Neuronal stem cell (in vitro differentiated cells): ENCODE measurements around the gene PGAP3.
"Not testable (repeated sequence)": the region's sequence is repeated elsewhere in the genome, so short reads cannot be mapped to it uniquely, and the experiment has no call there.

ENCODE experiments used
- DNase-seq: peaks from one replicate; pipeline ENCODE4 v3.0.0-alpha.2; 2013; ENCODE audit warnings: low spot score
- H2AFZ ChIP-seq: one replicate; pipeline ENCODE4 v1.6.1; 2013; ENCODE audit warnings: mild to moderate bottlenecking, low read length, inconsistent platforms
- H2AK5ac ChIP-seq: 2 replicates; pipeline ENCODE4 v1.6.1; 2013; ENCODE audit warnings: low read depth, mild to moderate bottlenecking, inconsistent platforms, low read length, moderate library complexity, mixed read lengths
- H2BK120ac ChIP-seq: 2 replicates; pipeline ENCODE4 v1.6.1; 2013; ENCODE audit warnings: low read depth, mild to moderate bottlenecking, inconsistent platforms, low read length, moderate library complexity, mixed read lengths
- H2BK12ac ChIP-seq: one replicate; pipeline ENCODE4 v1.6.1; 2013; ENCODE audit warnings: low read length, inconsistent platforms
- H2BK15ac ChIP-seq: 2 replicates; pipeline ENCODE4 v1.6.1; 2013; ENCODE audit warnings: mild to moderate bottlenecking, low read length, inconsistent platforms, mixed read lengths
- H2BK5ac ChIP-seq: one replicate; pipeline ENCODE4 v1.6.1; 2013; ENCODE audit warnings: inconsistent platforms, mild to moderate bottlenecking, low read length, moderate library complexity
- H3K14ac ChIP-seq: one replicate; pipeline ENCODE4 v1.6.1; 2013; ENCODE audit warnings: low read length, inconsistent platforms
- H3K18ac ChIP-seq: 2 replicates; pipeline ENCODE4 v1.6.1; 2013; ENCODE audit warnings: low read length, inconsistent platforms
- H3K23ac ChIP-seq: 2 replicates; pipeline ENCODE4 v1.6.1; 2013; ENCODE audit warnings: low read depth, mild to moderate bottlenecking, mixed read lengths, low read length, inconsistent platforms; ENCODE audit not compliant: poor library complexity
- H3K27ac ChIP-seq: replicated peaks from 3 replicates; pipeline ENCODE4 v1.5.1; 2013; ENCODE audit warnings: low read length, inconsistent platforms
- H3K27me3 ChIP-seq, 3 experiments: 2 replicates each; pipeline ENCODE4 v1.6.1; 2013; ENCODE audit warnings: low read length in 3 of 3, mild to moderate bottlenecking in 2 of 3, inconsistent platforms in 1 of 3, low read depth in 1 of 3, mixed read lengths in 1 of 3, moderate library complexity in 1 of 3; ENCODE audit not compliant: control insufficient read depth in 3 of 3, insufficient read depth in 3 of 3
- H3K36me3 ChIP-seq, 2 donors: replicated peaks in 1 of 2; 2 replicates each; pipeline ENCODE4 v1.6.1; 2013; ENCODE audit warnings: low read length in 2 of 2; ENCODE audit not compliant: control insufficient read depth in 2 of 2, insufficient read depth in 2 of 2
- H3K4ac ChIP-seq: 2 replicates; pipeline ENCODE4 v1.6.1; 2013; ENCODE audit warnings: inconsistent platforms, mild to moderate bottlenecking, low read length, moderate library complexity
- H3K4me1 ChIP-seq, 2 donors: 1 replicate in 1 of 2; 2 replicates in 1 of 2; pipeline ENCODE4 v1.6.1; 2013; ENCODE audit warnings: low read length in 2 of 2, low read depth in 1 of 2; ENCODE audit not compliant: control insufficient read depth in 2 of 2, insufficient read depth in 1 of 2
- H3K4me2 ChIP-seq: one replicate; pipeline ENCODE4 v1.6.1; 2013; ENCODE audit warnings: mild to moderate bottlenecking, low read length, inconsistent platforms; ENCODE audit not compliant: insufficient read depth, poor library complexity, severe bottlenecking
- H3K4me3 ChIP-seq, 2 donors: 2 replicates each; pipeline ENCODE4 v1.5.1; 2013; ENCODE audit warnings: low read length in 2 of 2, mild to moderate bottlenecking in 2 of 2, inconsistent platforms in 1 of 2, moderate library complexity in 1 of 2
- H3K79me1 ChIP-seq: one replicate; pipeline ENCODE4 v1.6.1; 2013; ENCODE audit warnings: low read depth, mild to moderate bottlenecking, inconsistent platforms, low read length, moderate library complexity
- H3K9ac ChIP-seq: one replicate; pipeline ENCODE4 v1.6.1; 2013; ENCODE audit warnings: mild to moderate bottlenecking, low read depth, low read length, inconsistent platforms; ENCODE audit not compliant: poor library complexity
- H3K9me3 ChIP-seq, 2 donors: replicated peaks in 1 of 2; 2 replicates each; pipeline versions ENCODE3 to v1.6.1; 2013; ENCODE audit warnings: low read length in 2 of 2, mild to moderate bottlenecking in 2 of 2, inconsistent platforms in 1 of 2, low read depth in 1 of 2, mixed read lengths in 1 of 2, moderate library complexity in 1 of 2; ENCODE audit not compliant: control insufficient read depth in 2 of 2, insufficient read depth in 1 of 2
- H4K8ac ChIP-seq: one replicate; pipeline ENCODE4 v1.6.1; 2013; ENCODE audit warnings: low read depth, mild to moderate bottlenecking, inconsistent platforms, low read length, moderate library complexity
- H4K91ac ChIP-seq: one replicate; pipeline ENCODE4 v1.6.1; 2013; ENCODE audit warnings: low read length, low read depth, mild to moderate bottlenecking, inconsistent platforms; ENCODE audit not compliant: poor library complexity
- WGBS, 2 donors: extraction: QIAGEN DNeasy Blood & Tissue Kit; methylation state at CpG; one replicate each; pipeline ENCODE4 v1.1.7; 2013; ENCODE audit warnings: missing lambda C conversion rate in 2 of 2, mixed read lengths in 1 of 2; ENCODE audit not compliant: insufficient read length in 2 of 2, insufficient replicate concordance in 1 of 2; ENCODE audit errors: extremely low coverage in 2 of 2; 5-methylcytosine and 5-hydroxymethylcytosine counted together

Gene PGAP3

GRCh38 chr17:39727556-39727955 is 39.7 kb upstream of the PGAP3 start:
- H3K9ac ChIP-seq, result no peak overlapping the region
- H3K27ac ChIP-seq, result no peak overlapping the region
- H3K4me2 ChIP-seq, result no peak overlapping the region
- no peak overlapping the region for H3K14ac ChIP-seq
- no peak overlapping the region for H3K4ac ChIP-seq
- no peak overlapping the region for H3K18ac ChIP-seq
- no peak for DNase-seq
- no peak overlapping the region for H3K23ac ChIP-seq
- no peak overlapping the region for H4K8ac ChIP-seq
- no peak overlapping the region for H2AFZ ChIP-seq
- no peak overlapping the region for H3K4me3 ChIP-seq
- H2BK15ac ChIP-seq, result no peak overlapping the region
- peaks cover 1% of the 10 kb centered on the region for H3K79me1 ChIP-seq
- no peak overlapping the region for H2BK120ac ChIP-seq
- H2BK12ac ChIP-seq, result no peak overlapping the region
- WGBS, 2 donors, result no CpG with 5 or more reads among the region's 10 CpGs
- peaks cover 0 to 3% of the 10 kb centered on the region in 2 donors for H3K4me1 ChIP-seq
- H2AK5ac ChIP-seq, result no peak overlapping the region
- H2BK5ac ChIP-seq, result no peak overlapping the region
- H4K91ac ChIP-seq, result no peak overlapping the region
- peaks cover 40 to 65% of the 10 kb centered on the region in 2 donors for H3K36me3 ChIP-seq
- H3K9me3 ChIP-seq, result no peaks in the 10 kb centered on the region
- H3K27me3 ChIP-seq, result no peaks in the 10 kb centered on the region

DNA sequence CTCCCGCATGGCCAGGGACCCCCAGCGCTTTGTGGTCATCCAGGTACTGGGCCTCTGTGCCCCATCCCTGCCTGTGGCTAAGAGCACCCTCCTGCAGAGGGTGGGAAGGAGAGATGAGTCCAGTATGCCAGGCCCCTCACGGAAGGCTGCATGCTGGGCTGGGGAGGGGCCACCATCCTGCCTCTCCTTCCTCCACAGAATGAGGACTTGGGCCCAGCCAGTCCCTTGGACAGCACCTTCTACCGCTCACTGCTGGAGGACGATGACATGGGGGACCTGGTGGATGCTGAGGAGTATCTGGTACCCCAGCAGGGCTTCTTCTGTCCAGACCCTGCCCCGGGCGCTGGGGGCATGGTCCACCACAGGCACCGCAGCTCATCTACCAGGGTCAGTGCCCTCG is 38.8 kb upstream of the PGAP3 start:
- no peak overlapping the region for H2BK15ac ChIP-seq
- H2BK120ac ChIP-seq, result no peak overlapping the region
- WGBS, 2 donors, result no CpG with 5 or more reads among the region's 9 CpGs
- H3K27me3 ChIP-seq, result no peaks in the 10 kb centered on the region
- no peak overlapping the region for H4K8ac ChIP-seq
- H2AK5ac ChIP-seq, result no peak overlapping the region
- no peak overlapping the region for H3K23ac ChIP-seq
- H3K9me3 ChIP-seq, result no peaks in the 10 kb centered on the region
- H3K4ac ChIP-seq, result no peak overlapping the region
- H3K27ac ChIP-seq, result no peak overlapping the region
- H3K36me3 ChIP-seq, result peaks cover 40 to 74% of the 10 kb centered on the region in 2 donors
- H3K18ac ChIP-seq, result no peak overlapping the region
- no peak for DNase-seq
- peak overlapping the region; percentile 67 for H3K9ac ChIP-seq
- no peak overlapping the region for H3K14ac ChIP-seq
- H2AFZ ChIP-seq, result no peak overlapping the region
- H3K4me2 ChIP-seq, result no peak overlapping the region
- peaks cover 0 to 3% of the 10 kb centered on the region in 2 donors for H3K4me1 ChIP-seq
- no peak overlapping the region for H4K91ac ChIP-seq
- H3K4me3 ChIP-seq, result no peak overlapping the region
- H2BK12ac ChIP-seq, result no peak overlapping the region
- peak overlapping the region; percentile 87 for H2BK5ac ChIP-seq
- peaks cover 1% of the 10 kb centered on the region for H3K79me1 ChIP-seq

GRCh38 chr17:39725923-39726322 is 38.1 kb upstream of the PGAP3 start:
- not testable (repeated sequence) for H3K27me3 ChIP-seq, H3K23ac ChIP-seq, H3K4ac ChIP-seq, H4K91ac ChIP-seq, DNase-seq, H2BK120ac ChIP-seq, H3K79me1 ChIP-seq, H3K4me2 ChIP-seq, H2BK15ac ChIP-seq, H3K9me3 ChIP-seq, H2AK5ac ChIP-seq, H3K4me3 ChIP-seq, H2AFZ ChIP-seq, H4K8ac ChIP-seq, H3K18ac ChIP-seq, H3K27ac ChIP-seq, H2BK12ac ChIP-seq, H3K14ac ChIP-seq, H3K4me1 ChIP-seq, H3K9ac ChIP-seq
- Histone ChIP-seq H3K36me3 (peaks cover 42 to 81% of the 10 kb centered on the region in 2 donors), H2BK5ac (peak overlapping the region; percentile 10)
- no CpG with 5 or more reads among the region's 1 CpG for WGBS, 2 donors

DNA sequence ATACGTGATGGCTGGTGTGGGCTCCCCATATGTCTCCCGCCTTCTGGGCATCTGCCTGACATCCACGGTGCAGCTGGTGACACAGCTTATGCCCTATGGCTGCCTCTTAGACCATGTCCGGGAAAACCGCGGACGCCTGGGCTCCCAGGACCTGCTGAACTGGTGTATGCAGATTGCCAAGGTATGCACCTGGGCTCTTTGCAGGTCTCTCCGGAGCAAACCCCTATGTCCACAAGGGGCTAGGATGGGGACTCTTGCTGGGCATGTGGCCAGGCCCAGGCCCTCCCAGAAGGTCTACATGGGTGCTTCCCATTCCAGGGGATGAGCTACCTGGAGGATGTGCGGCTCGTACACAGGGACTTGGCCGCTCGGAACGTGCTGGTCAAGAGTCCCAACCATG is 36.9 kb upstream of the PGAP3 start:
- Histone ChIP-seq H2AK5ac (no peak overlapping the region), H3K79me1 (peaks cover 1% of the 10 kb centered on the region), H3K4me2 (no peak overlapping the region), H2BK5ac (no peak overlapping the region), H3K9ac (no peak overlapping the region), H3K23ac (peak overlapping the region; percentile 2), H3K4ac (no peak overlapping the region), H3K4me3 (peak overlapping the region in 1 of 2 donors; percentile 20), H4K91ac (no peak overlapping the region), H2BK120ac (no peak overlapping the region), H3K18ac (no peak overlapping the region), H3K36me3 (peaks cover 51 to 92% of the 10 kb centered on the region in 2 donors), H4K8ac (no peak overlapping the region), H2BK12ac (peak overlapping the region; percentile 54), H3K27me3 (no peaks in the 10 kb centered on the region), H3K4me1 (peaks cover 0 to 1% of the 10 kb centered on the region in 2 donors), H3K9me3 (no peaks in the 10 kb centered on the region), H3K14ac (no peak overlapping the region), H2BK15ac (no peak overlapping the region), H2AFZ (no peak overlapping the region), H3K27ac (no peak overlapping the region)
- DNase-seq, result no peak
- WGBS, 2 donors, result no CpG with 5 or more reads among the region's 13 CpGs
